Measurements from ENCODE around the gene IFNA8.
A peak's percentile ranks its signal among the peaks of the same experiment; 100 is the strongest.

- TF ChIP-seq SIN3A (IDR thresholded peaks at IDR 0.05; ENCODE audit: borderline replicate concordance, insufficient read depth, low read depth, low read length) (no peak), CTCF (IDR thresholded peaks at IDR 0.05) (peak; percentile 79), POLR2AphosphoS5 (IDR thresholded peaks at IDR 0.05; ENCODE audit: low read depth, low read length) (no peak)
These were observed 12.9 kb upstream of the IFNA8 start for GRCh38 chr9:21395778-21396717.

Measured in Panc1 (cell line).